ENCODE measurements around the gene ANAPC13. TPM values are rescaled to one million over a fixed set of nuclear protein-coding genes. Genes with fewer than 3 reads are reported as not detected.

The ANAPC13 gene
- total RNA-seq, 1 experiment from 2014 or later = 19.3 TPM

GRCh38 chr3:134466331-134466730 is 19.5 kb downstream of the ANAPC13 start:
- intact Hi-C loops (cut with micrococcal nuclease) = no loop called here
- ChIA-PET POLR2A (ENCODE audit: unreplicated experiment) (no interaction called here), CTCF (no interaction called here)
- H3K4me3 ChIP-seq (ENCODE audit: low read length) = no peak overlapping the region
- TF ChIP-seq EZH2phosphoT487 (IDR thresholded peaks at IDR 0.05; ENCODE audit: borderline replicate concordance, low read length) (no peak), CTCF (conservative IDR thresholded peaks at IDR 0.05; ENCODE audit: low read depth, low read length) (no peak), EZH2 (IDR thresholded peaks at IDR 0.05; ENCODE audit: low read length, unreplicated experiment) (no peak)
- BruUV-seq (replicated peaks) = no TSS peak
- H4K20me1 ChIP-seq (ENCODE audit: low read length) = no peaks in the 10 kb centered on the region
- no peak overlapping the region for H3K4me2 ChIP-seq (ENCODE audit: low read length)
- H3F3A ChIP-seq (ENCODE audit: low read length, unreplicated experiment) = no peaks in the 10 kb centered on the region
- H3K27me3 ChIP-seq (ENCODE audit: low read length) = no peaks in the 10 kb centered on the region
- no peak overlapping the region for H3K27ac ChIP-seq (ENCODE audit: low read length)
- H3K9me3 ChIP-seq (ENCODE audit: low read length) = no peaks in the 10 kb centered on the region
- no peaks in the 10 kb centered on the region for H3K9me2 ChIP-seq (replicated peaks; ENCODE audit: low read length)
- no peaks in the 10 kb centered on the region for H3K36me3 ChIP-seq (ENCODE audit: low read depth, low read length)
- DNase-seq = no peak
- no peak overlapping the region for H2AFZ ChIP-seq (ENCODE audit: low read length)
- H3K4me1 ChIP-seq (ENCODE audit: insufficient read depth, low read length) = peaks cover 8% of the 10 kb centered on the region
- H3K79me2 ChIP-seq (ENCODE audit: low read length) = no peaks in the 10 kb centered on the region
- H3K9ac ChIP-seq (ENCODE audit: low read length) = no peak overlapping the region
- no peak for ATAC-seq

- intact Hi-C loops (cut with micrococcal nuclease) = no loop called here
- H3K4me3 ChIP-seq (ENCODE audit: low read length) = no peak overlapping the region
- CTCF ChIA-PET = no interaction called here
These were observed 21.0 kb downstream of the ANAPC13 start for GRCh38 chr3:134464689-134465365.

More at GRCh38 chr3:134464689-134465365, 21.0 kb downstream of the ANAPC13 start:
- H3K79me2 ChIP-seq (ENCODE audit: low read length) = no peaks in the 10 kb centered on the region
- no TSS peak for BruUV-seq (replicated peaks)
- DNase-seq (no peak), ATAC-seq (no peak)
- H3K9me3 ChIP-seq (ENCODE audit: low read length) = no peaks in the 10 kb centered on the region
- no peaks in the 10 kb centered on the region for H3K27me3 ChIP-seq (ENCODE audit: low read length)
- no peaks in the 10 kb centered on the region for H4K20me1 ChIP-seq (ENCODE audit: low read length)
- H3K9ac ChIP-seq (ENCODE audit: low read length) = no peak overlapping the region
- H3F3A ChIP-seq (ENCODE audit: low read length, unreplicated experiment) = no peaks in the 10 kb centered on the region
- H3K36me3 ChIP-seq (ENCODE audit: low read depth, low read length) = no peaks in the 10 kb centered on the region
- TF ChIP-seq CTCF (conservative IDR thresholded peaks at IDR 0.05; ENCODE audit: low read depth, low read length) (no peak), EZH2 (IDR thresholded peaks at IDR 0.05; ENCODE audit: low read length, unreplicated experiment) (no peak), EZH2phosphoT487 (IDR thresholded peaks at IDR 0.05; ENCODE audit: borderline replicate concordance, low read length) (no peak)
- H2AFZ ChIP-seq (ENCODE audit: low read length) = no peak overlapping the region
- H3K27ac ChIP-seq (ENCODE audit: low read length) = no peak overlapping the region
- POLR2A ChIA-PET (ENCODE audit: unreplicated experiment) = no interaction called here
- H3K9me2 ChIP-seq (replicated peaks; ENCODE audit: low read length) = no peaks in the 10 kb centered on the region
- H3K4me2 ChIP-seq (ENCODE audit: low read length) = no peak overlapping the region
- H3K4me1 ChIP-seq (ENCODE audit: insufficient read depth, low read length) = no peaks in the 10 kb centered on the region

Data from PC-3 (cell line).